PC-9 (cell line): ENCODE measurements around the gene TIGD1. TPM values are rescaled to one million over a fixed set of nuclear protein-coding genes. Genes with fewer than 3 reads are reported as not detected.

ENCODE experiments used
- BruUV-seq: library from RNA; stranded (reverse); fragments of 400-500 nt; replicated peaks from 2 replicates; lab custom pipeline; 2021; lab: Mats Ljungman, UMichigan
- CTCF ChIA-PET: fragments of 300-600 bp; sonication (Branson Sonifier 250); formaldehyde crosslinking; loops from one replicate; lab custom pipeline; 2022; ENCODE audit warnings: antibody characterized with exemption; lab: Charles Lee
- POLR2A ChIA-PET: fragments of 300-600 bp; sonication (Branson Sonifier 250); formaldehyde crosslinking; loops from one replicate; lab custom pipeline; 2022; ENCODE audit warnings: antibody characterized with exemption; ENCODE audit not compliant: unreplicated experiment; lab: Charles Lee
- DNase-seq, 2 experiments: peaks; one replicate each; pipeline versions ENCODE4 v3.0.0 to v3.0.0-alpha.2; 2015 to 2022; ENCODE audit warnings: mixed read lengths in 1 of 2
- H2AFZ ChIP-seq: fragments of 200-600 bp; sonication (generic); 2 replicates; pipeline ENCODE4 v1.8.1; 2017; ENCODE audit warnings: antibody characterized with exemption
- H3F3A ChIP-seq: fragments of 200-600 bp; sonication (generic); 2 replicates; pipeline ENCODE4 v1.8.1; 2017; ENCODE audit warnings: antibody characterized with exemption, mild to moderate bottlenecking, low read depth; ENCODE audit not compliant: insufficient read depth
- H3K27ac ChIP-seq: fragments of 200-600 bp; sonication (generic); 2 replicates; pipeline ENCODE4 v1.6.1; 2016; ENCODE audit warnings: mixed run types
- H3K27me3 ChIP-seq: fragments of 200-600 bp; sonication (generic); 2 replicates; pipeline ENCODE4 v1.6.1; 2016; ENCODE audit warnings: low read depth, mixed run types; ENCODE audit not compliant: insufficient read depth
- H3K36me3 ChIP-seq: fragments of 200-600 bp; sonication (generic); 2 replicates; pipeline ENCODE4 v1.6.1; 2016; ENCODE audit warnings: low read depth, mixed run types
- H3K4me1 ChIP-seq: fragments of 200-600 bp; sonication (generic); replicated peaks from 2 replicates; pipeline ENCODE4 v1.6.1; 2016; ENCODE audit warnings: mixed run types; ENCODE audit not compliant: insufficient read depth
- H3K4me2 ChIP-seq: fragments of 200-600 bp; sonication (generic); 2 replicates; pipeline ENCODE4 v1.6.1; 2017; ENCODE audit warnings: mixed run types
- H3K4me3 ChIP-seq: fragments of 200-600 bp; sonication (generic); 2 replicates; pipeline ENCODE4 v1.6.1; 2016; ENCODE audit warnings: mixed run types
- H3K79me2 ChIP-seq: fragments of 200-600 bp; sonication (generic); 2 replicates; pipeline ENCODE4 v1.6.1; 2017; ENCODE audit warnings: low read depth, mixed run types
- H3K9me2 ChIP-seq: fragments of 200-600 bp; sonication (generic); 2 replicates; pipeline ENCODE4 v1.8.1; 2017; ENCODE audit warnings: mild to moderate bottlenecking; ENCODE audit not compliant: insufficient read depth
- H3K9me3 ChIP-seq: fragments of 200-600 bp; sonication (generic); 2 replicates; pipeline ENCODE4 v1.8.1; 2016; ENCODE audit warnings: low read depth; ENCODE audit not compliant: insufficient read depth
- H4K20me1 ChIP-seq: fragments of 200-600 bp; sonication (generic); 2 replicates; pipeline ENCODE4 v1.8.1; 2017; ENCODE audit not compliant: insufficient read depth
- CTCF ChIP-seq: fragments of 200-600 bp; sonication (generic); conservative IDR thresholded peaks from 2 replicates; pipeline ENCODE4 v1.6.1; 2017; ENCODE audit warnings: mixed run types, antibody characterized with exemption, mild to moderate bottlenecking, moderate library complexity
- EZH2 ChIP-seq: fragments of 200-600 bp; sonication (generic); IDR thresholded peaks from 2 replicates; pipeline ENCODE4 v1.8.0; 2017; ENCODE audit warnings: antibody characterized with exemption, low read depth
- intact Hi-C: fragments of 100-400 bp; cut with micrococcal nuclease; formaldehyde crosslinking; loops from one replicate; pipeline ENCODE4 v1.10.0; 2022; ENCODE audit not compliant: unreplicated experiment
- total RNA-seq: library from RNA; stranded (reverse); gene quantifications from 2 replicates; pipeline ENCODE4 v1.2.3, GENCODE V29; 2021

TIGD1 gene
- total RNA-seq, 1 experiment from 2014 or later: 12.7 TPM

GRCh38 chr2:232588680-232589585 lies 38.6 kb upstream of the TIGD1 start:
- BruUV-seq: no TSS peak
- H4K20me1 ChIP-seq: no peaks in the 10 kb centered on the region
- TF ChIP-seq EZH2 (no peak), CTCF (no peak)
- H3K79me2 ChIP-seq: no peaks in the 10 kb centered on the region
- H3F3A ChIP-seq: peaks cover 26% of the 10 kb centered on the region
- peaks cover 35% of the 10 kb centered on the region for H3K4me1 ChIP-seq
- H2AFZ ChIP-seq: no peak overlapping the region
- H3K27me3 ChIP-seq: no peaks in the 10 kb centered on the region
- no peaks in the 10 kb centered on the region for H3K36me3 ChIP-seq
- no peak overlapping the region for H3K4me3 ChIP-seq
- H3K9me3 ChIP-seq: no peaks in the 10 kb centered on the region
- H3K9me2 ChIP-seq: no peaks in the 10 kb centered on the region
- POLR2A ChIA-PET: interaction anchor here (0.7 to 0.9 kb wide), 2 partner anchors 142 to 293 kb away, joined by 4 to 7 read pairs; no protein-coding TSS in a partner anchor
- H3K27ac ChIP-seq: peak overlapping the region; percentile 33; the same call in 1 of the 2 replicates
- no peak overlapping the region for H3K4me2 ChIP-seq
- intact Hi-C loops: no loop called here
- DNase-seq: peak; percentile 46 to 68
- CTCF ChIA-PET: no interaction called here

GRCh38 chr2:232588031-232588430 lies 37.7 kb upstream of the TIGD1 start:
- no peaks in the 10 kb centered on the region for H3K27me3 ChIP-seq
- no peak overlapping the region for H3K4me3 ChIP-seq
- H3K36me3 ChIP-seq: no peaks in the 10 kb centered on the region
- DNase-seq: no peak
- CTCF ChIA-PET: no interaction called here
- intact Hi-C loops: no loop called here
- no peak overlapping the region for H3K27ac ChIP-seq
- POLR2A ChIA-PET: interaction anchor here (0.7 kb wide), 1 partner anchor 221 kb away, joined by 3 read pairs; no protein-coding TSS in a partner anchor
- H3K4me2 ChIP-seq: no peak overlapping the region
- no peaks in the 10 kb centered on the region for H3K9me2 ChIP-seq
- peaks cover 17% of the 10 kb centered on the region for H3F3A ChIP-seq
- H3K79me2 ChIP-seq: no peaks in the 10 kb centered on the region
- H3K9me3 ChIP-seq: no peaks in the 10 kb centered on the region
- no TSS peak for BruUV-seq
- H4K20me1 ChIP-seq: no peaks in the 10 kb centered on the region
- H2AFZ ChIP-seq: no peak overlapping the region
- peaks cover 26% of the 10 kb centered on the region for H3K4me1 ChIP-seq
- no peak for TF ChIP-seq EZH2
- no peak for TF ChIP-seq CTCF

GRCh38 chr2:232587512-232587911 lies 37.2 kb upstream of the TIGD1 start:
- no TSS peak for BruUV-seq
- CTCF ChIA-PET: no interaction called here
- POLR2A ChIA-PET: interaction anchor here (0.7 kb wide), 1 partner anchor 221 kb away, joined by 3 read pairs; no protein-coding TSS in a partner anchor

More at GRCh38 chr2:232587512-232587911, 37.2 kb upstream of the TIGD1 start:
- Histone ChIP-seq H4K20me1 (no peaks in the 10 kb centered on the region), H3K9me2 (no peaks in the 10 kb centered on the region), H3K27me3 (no peaks in the 10 kb centered on the region), H3K4me3 (no peak overlapping the region), H3K4me2 (no peak overlapping the region), H3K9me3 (no peaks in the 10 kb centered on the region), H3K4me1 (peaks cover 22% of the 10 kb centered on the region), H3K79me2 (no peaks in the 10 kb centered on the region), H3F3A (peaks cover 13% of the 10 kb centered on the region), H3K36me3 (no peaks in the 10 kb centered on the region), H2AFZ (no peak overlapping the region), H3K27ac (no peak overlapping the region)
- TF ChIP-seq CTCF: no peak
- DNase-seq: no peak
- intact Hi-C loops: no loop called here
